Ishikawa (cell line): ENCODE results near the gene GRAMD1B.

Experiments used
- FOXM1 ChIP-seq: IDR thresholded peaks from 2 replicates; pipeline ENCODE4 v1.6.1; 2012; ENCODE audit warnings: low read depth, borderline replicate concordance
- MAX ChIP-seq: IDR thresholded peaks from 2 replicates; pipeline ENCODE4 v1.6.1; 2012
- REST ChIP-seq: IDR thresholded peaks from 2 replicates; pipeline ENCODE4 v1.6.1; 2012; ENCODE audit warnings: low read depth, mild to moderate bottlenecking

- TF ChIP-seq MAX (no peak), FOXM1 (no peak), REST (no peak)
Observed at GRCh38 chr11:123473941-123474677, 44.0 kb downstream of the GRAMD1B start.
